MV-4-11 (cell line): ENCODE results near the gene TNFAIP8L1.
"Not testable (repeated sequence)": the region's sequence is repeated elsewhere in the genome, so short reads cannot be mapped to it uniquely, and the experiment has no call there.

Experiments used
- DNase-seq: peaks from one replicate; lab custom pipeline; 2025; lab: John Stamatoyannopoulos, UW

Gene TNFAIP8L1

DNA sequence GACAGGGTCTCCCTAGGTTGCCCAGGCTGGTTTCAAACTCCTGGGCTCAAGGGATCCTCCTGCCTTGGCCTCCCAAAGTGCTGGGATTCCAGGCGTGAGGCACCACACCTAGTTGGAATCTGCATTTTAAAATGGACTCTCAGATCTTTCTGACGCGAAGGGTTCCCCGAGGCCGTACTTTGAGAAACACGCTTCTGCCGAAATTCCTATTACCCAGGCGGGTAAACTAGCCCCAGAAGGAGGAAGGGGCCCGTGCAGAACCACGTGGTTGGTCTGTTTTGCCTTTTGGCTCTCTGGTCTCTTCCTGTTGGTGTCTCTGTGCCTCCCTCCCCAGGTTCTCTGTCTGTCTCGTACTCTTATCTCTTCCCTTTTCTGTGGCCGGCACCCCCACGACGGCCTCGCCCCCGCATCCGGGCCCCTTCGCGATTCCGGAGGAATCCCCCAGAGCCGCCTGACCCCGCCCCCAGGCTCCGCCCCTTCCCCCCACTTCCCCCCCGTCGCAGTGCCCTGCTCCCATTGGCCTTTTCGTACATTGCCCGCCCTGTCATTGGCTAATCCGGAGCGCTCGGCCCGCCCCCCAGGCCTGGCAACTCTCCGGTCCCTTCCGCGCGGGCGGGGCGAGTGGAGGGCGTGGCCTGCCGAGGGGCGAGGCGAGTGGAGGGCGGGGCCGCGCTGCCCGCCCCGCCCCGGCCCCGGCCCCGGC lies at the start of gene TNFAIP8L1:
TNFAIP8L1 (plus strand) TSS at position 689 of the 703 bp plus-strand sequence. CDS start 12,354 bp downstream, outside the sequence.
- peak; percentile 99 for DNase-seq

DNA sequence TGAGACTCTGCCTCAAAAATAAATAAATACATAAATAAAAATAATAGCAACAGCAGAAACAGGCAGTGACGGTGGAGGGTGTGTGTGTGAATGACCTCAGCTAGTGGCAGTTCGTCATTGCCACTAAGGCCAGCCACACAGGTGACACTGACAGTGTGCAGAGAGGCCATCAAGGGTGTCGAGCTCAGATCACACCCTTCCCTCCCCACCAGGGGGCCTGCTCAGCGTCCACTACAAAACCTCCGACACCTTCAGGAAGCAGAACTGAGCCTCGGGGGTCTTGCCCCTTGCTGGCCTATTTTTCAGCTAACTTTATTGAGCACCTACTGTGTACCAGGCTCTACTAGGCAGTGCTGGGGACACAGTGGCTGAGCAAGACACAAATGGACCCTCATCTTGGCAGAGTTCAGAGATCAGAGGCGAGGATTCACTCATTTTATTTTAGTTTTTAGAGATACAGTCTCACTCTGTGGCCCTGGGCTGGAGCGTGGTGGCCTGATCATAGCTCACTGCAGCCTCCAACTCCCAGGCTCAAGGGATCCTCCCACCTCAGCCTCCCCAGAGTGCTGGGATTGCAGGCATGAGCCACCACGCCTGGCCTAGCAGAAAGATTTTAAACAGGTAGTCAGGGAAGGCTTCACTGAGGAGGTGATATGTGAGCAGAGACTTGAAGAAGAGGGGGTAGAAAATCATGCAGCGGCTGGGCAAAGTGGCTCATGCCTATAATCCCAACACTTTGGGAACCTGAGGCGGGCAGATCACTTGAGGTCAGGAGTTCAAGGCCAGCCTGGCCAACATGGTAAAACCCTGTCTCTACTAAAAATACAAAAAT lies 49.5 kb upstream of the TNFAIP8L1 start:
- DNase-seq: peak; percentile 34

DNA sequence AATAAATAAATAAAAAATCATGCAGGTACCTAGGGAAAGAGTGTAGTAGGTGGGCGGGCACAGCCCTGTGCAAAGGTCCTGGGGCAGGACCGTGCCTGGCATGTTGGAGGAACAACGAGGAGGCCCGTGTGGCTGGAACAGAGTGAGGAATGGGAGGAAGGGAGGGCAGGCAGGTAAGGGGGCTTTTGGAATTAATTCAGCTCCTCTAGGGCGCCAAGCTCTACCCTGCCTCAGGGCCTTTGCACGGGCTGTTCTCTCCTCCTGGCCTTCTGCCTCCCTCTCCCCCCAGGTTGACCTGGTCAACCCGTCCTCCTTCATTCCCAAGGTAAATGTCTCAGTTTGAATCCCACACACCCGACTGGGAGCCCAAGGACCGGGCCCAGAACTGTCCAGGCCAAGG lies 48.8 kb upstream of the TNFAIP8L1 start:
- no peak for DNase-seq

DNA sequence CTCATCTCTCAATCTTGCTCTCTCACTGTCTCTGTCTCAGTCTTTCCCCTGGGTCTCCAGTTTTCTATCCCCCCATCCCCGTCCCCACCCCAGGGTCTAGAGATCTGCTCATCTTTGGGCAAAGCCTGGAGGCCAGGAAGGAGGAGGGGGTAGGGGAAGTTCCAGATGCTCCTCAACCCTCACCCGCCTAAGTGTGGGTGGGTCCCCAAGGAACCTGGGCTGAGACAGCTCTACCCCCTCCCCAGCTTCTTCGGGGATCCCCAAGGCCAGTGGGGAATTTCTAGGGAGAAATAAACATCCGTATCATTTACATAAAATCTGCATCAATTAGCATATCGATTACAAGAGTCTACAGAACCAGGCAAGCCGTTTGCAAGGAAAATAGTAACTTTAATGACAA lies 48.0 kb upstream of the TNFAIP8L1 start:
- DNase-seq: no peak

- no peak for DNase-seq
Measured at GRCh38 chr19:4592445-4592844, 46.9 kb upstream of the TNFAIP8L1 start.

DNA sequence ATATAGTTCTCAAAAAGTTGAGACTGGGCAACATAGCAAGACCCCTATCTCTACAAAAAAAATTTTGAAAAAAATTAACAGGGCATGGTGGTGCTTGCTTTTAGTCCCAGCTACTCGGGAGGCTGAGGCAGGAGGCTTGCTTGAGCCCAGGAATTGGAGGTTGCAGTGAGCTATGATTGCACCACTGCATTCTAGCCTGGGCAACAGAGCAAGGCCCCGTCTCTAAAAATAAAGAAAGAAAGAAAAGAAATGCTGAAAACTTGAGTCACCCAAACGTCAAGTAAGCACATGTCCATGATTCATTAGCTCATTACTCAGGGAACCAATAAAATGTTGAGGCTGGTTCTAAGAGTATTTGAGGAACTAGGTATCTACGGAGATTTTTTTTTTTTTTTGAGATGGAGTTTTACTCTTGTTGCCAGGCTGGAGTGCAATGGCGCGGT lies 45.9 kb upstream of the TNFAIP8L1 start:
- peak; percentile 98 for DNase-seq

DNA sequence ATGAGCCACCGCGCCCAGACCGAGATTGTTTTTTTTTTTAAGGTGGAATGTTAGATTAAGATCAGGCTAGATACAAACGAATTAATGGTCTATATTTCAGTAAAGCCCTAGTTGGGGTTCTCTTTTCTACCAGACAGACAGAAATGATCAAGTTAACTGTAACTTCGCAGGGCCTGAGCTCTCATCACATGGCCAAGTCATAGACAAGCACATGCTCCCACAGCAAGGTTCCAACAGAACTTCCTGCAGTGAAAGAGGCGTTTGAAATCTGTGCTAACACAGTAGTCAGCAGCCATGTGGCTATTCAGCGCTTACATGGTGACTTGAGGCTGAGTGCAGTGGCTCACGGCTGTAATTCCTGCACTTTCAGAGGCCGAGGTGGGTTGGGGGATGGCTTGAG lies 45.1 kb upstream of the TNFAIP8L1 start:
- DNase-seq: peak; percentile 16

DNA sequence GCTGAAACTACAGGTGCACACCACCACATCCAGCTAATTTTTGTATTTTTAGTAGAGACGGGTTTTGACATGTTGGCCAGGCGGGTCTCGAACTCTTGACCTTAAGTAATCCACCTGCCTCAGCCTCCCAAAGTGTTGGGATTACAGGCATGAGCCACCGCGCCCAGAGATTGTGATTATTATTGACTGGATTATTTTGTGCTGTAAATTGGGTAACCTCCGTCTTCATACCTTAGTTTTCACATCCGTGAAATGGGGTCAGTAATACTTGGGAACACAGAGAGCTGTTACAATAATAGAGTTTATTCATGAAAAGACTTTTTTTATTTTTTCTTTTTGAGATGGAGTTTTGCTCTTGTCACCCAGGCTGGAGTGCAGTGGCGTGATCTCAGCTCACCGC lies 44.2 kb upstream of the TNFAIP8L1 start:
- DNase-seq: not testable (repeated sequence)

- DNase-seq: no peak
Measured at GRCh38 chr19:4596033-4596904, 43.0 kb upstream of the TNFAIP8L1 start.

DNA sequence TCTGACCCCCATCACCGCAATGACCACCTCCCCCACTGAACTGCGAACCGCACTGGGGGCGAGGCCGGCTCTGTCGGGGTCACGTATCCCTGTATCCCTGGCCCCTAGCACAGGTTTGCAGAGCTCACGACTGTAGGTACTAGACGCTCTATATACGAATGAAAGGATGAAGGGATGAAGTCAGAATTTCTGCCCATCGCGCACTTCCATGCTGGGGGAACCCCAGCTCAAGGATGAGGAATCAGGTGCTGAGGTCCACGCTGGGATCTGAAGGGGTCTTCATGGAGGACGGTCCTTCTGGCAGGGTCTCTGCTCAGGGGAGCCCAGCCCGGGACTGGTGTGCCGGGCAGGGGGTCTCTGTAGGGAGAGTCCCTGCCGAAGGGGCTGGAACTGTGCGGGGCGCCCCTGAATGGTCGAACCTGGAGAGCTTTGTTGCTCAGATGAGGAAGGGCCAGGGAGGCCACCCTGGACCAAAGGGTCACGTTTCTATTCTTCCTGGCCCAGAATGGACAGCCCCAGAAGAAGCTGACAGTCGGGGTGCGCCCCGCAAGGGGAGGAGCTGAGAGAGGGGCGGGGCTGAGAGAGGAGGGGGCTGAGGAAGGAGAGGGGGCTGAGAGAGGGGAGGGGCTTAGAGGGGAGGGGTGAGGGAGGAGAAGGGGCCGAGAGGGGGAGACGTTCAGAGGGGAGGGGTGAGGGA lies 41.9 kb upstream of the TNFAIP8L1 start:
- no peak for DNase-seq

GRCh38 chr19:4597975-4598671 lies 41.2 kb upstream of the TNFAIP8L1 start:
- peak; percentile 48 for DNase-seq

- no peak for DNase-seq
Measured at GRCh38 chr19:4598712-4599111, 40.6 kb upstream of the TNFAIP8L1 start.

- DNase-seq: no peak
Measured at GRCh38 chr19:4600082-4600481, 39.2 kb upstream of the TNFAIP8L1 start.

DNA sequence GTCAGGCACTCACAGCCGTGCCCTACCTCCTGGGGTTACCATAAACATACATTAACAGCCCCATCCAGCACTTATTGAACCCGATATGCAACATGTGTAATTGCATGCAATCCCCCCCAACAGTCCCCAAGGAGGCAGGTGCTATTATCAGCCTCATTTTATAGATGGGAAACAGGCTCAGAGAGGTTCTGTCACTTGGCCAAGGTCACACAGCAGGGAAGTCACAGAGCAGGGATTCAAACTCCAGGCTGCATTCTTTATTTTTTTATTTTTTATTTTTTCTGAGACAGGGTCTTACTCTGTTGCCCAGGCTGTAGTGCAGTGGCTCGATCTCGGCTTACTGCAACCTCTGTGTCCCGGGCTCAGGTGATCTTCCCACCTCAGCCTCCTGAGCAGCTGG lies 38.4 kb upstream of the TNFAIP8L1 start:
- no peak for DNase-seq

GRCh38 chr19:4602173-4602788 lies 37.0 kb upstream of the TNFAIP8L1 start:
- DNase-seq: no peak

DNA sequence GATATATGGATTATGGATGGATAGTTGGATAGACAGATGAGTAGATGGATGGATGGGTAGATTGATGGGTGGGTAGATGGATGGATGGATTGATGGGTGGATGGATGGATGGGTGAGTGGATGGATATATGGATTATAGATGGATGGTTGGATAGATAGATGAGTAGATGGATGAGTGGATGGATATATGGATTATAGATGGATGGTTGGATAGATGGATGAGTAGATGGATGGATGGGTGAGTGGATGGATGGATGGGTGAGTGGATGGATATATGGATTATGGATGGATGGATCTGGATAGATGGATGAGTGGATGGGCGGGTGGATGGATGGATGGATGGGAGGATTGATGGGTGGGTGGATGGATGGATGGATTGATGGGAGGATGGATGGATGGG lies 36.4 kb upstream of the TNFAIP8L1 start:
- DNase-seq: no peak

DNA sequence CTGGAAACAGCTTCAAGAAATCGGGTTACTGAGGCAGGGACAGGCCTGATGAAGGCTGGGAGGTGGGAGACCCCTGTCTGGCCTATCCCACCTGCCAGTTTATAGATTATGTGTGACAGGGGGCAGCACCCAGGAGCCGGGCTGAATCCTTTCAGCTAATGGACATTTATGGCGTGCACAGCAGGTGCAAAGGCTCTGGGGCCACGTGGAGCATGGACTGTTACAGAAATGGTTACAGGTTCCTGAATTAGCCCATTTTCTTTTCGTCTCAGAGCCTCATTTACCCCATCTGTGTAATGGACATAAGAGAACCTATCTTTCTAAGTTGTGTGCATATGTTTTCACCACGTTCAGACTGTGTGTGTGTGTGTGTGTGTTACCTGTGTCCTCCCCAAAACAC lies 34.4 kb upstream of the TNFAIP8L1 start:
- DNase-seq: no peak

DNA sequence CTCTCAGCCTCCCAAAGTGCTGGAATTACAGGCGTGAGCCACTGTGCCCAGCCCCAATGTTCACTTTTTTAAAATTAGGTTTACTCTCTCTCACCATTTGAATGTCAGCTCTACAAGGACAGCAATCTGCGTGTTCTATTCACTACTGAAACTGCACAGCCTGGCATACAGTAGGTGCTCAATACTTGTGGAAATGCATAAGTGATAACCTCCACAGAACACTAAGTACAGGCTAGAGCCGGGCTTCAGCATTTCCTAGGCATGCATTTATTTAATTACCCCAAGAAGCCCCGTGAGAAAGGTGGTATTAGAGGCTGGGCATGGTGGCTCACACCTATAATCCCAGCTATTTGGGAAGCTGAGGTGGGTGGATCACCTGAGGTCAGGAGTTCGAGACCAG lies 33.1 kb upstream of the TNFAIP8L1 start:
- DNase-seq: no peak

GRCh38 chr19:4606921-4607678 lies 32.2 kb upstream of the TNFAIP8L1 start:
- no peak for DNase-seq
